K562 (cell line): Measurements from ENCODE around the gene RINL. TPM values are rescaled to one million over a fixed set of nuclear protein-coding genes. Genes with fewer than 3 reads are reported as not detected.
A peak's percentile ranks its signal among the peaks of the same experiment; 100 is the strongest.

Experiments
- ESRRA ChIP-seq: fragments of 450-650 bp; IDR thresholded peaks from 2 replicates; pipeline ENCODE4 v1.6.1; 2014; ENCODE audit warnings: low read depth, mild to moderate bottlenecking, moderate library complexity, borderline replicate concordance
- HINFP ChIP-seq: fragments of 450-650 bp; conservative IDR thresholded peaks from 2 replicates; pipeline ENCODE4 v1.6.1; 2016; ENCODE audit warnings: missing genetic modification characterization, low read depth, mild to moderate bottlenecking, control low read depth, missing compliant biosample characterization
- PBX2 ChIP-seq, 2 experiments: IDR thresholded peaks in 1 of 2; conservative IDR thresholded peaks in 1 of 2; 2 replicates each; pipeline ENCODE4 v1.6.1; 2016; ENCODE audit warnings: low read depth in 2 of 2, mild to moderate bottlenecking in 1 of 2, missing compliant biosample characterization in 1 of 2, missing genetic modification characterization in 1 of 2, moderate library complexity in 1 of 2
- SMAD1 ChIP-seq: fragments of 150-350 bp; IDR thresholded peaks from 2 replicates; pipeline ENCODE4 v1.6.1; 2014; ENCODE audit warnings: low read length, low read depth; ENCODE audit not compliant: partially characterized antibody
- SMAD2 ChIP-seq: fragments of 150-350 bp; IDR thresholded peaks from 2 replicates; pipeline ENCODE4 v1.6.1; 2014; ENCODE audit warnings: low read depth, mild to moderate bottlenecking, low read length
- SREBF2 ChIP-seq: sonication (generic); formaldehyde crosslinking; IDR thresholded peaks from 2 replicates; pipeline ENCODE4 v1.4.0; 2020; ENCODE audit warnings: mild to moderate bottlenecking, missing genetic modification reagents
- polyA plus RNA-seq, 8 experiments: library from polyadenylated mRNA; depleted of rRNA in 4 of 8; stranded (reverse) in 5 of 8; unstranded in 3 of 8; fragments of >200 nt; fragmentation: Nextera tagmentation in 2 of 8; fragmentation: Illumina TruSeq in 1 of 8; extraction: Ambion mirVana in 2 of 8; extraction: Trizol in 1 of 8; gene quantifications; 2 replicates each; pipeline versions ENCODE4 v1.2.1 to v1.2.3, GENCODE V29; 2011 to 2014; ENCODE audit warnings: inconsistent platforms in 1 of 8, missing spikeins in 1 of 8
- total RNA-seq, 7 experiments: library from RNA; depleted of rRNA in 6 of 7; stranded (reverse); fragments of >200 nt in 6 of 7; fragmentation: Illumina TruSeq in 2 of 7; extraction: Trizol in 2 of 7; gene quantifications; 2 replicates each; pipeline versions ENCODE4 v1.2.1 to v1.2.3, GENCODE V29; 2011 to 2021; ENCODE audit warnings: low replicate concordance in 1 of 7
- TF ChIP-seq, protein P1 (sequence below): sonication (generic); formaldehyde crosslinking; IDR thresholded peaks from 2 replicates; pipeline ENCODE4 v1.8.1; 2023; ENCODE audit warnings: missing genetic modification reagents, mild to moderate bottlenecking, borderline replicate concordance

The RINL gene
- total and polyA plus RNA-seq, 9 of the 15 experiments (the other 6 are each of a cell fraction or from before 2014, with no cell fraction given): 0.82 to 10.9 (median 4.9) TPM

DNA sequence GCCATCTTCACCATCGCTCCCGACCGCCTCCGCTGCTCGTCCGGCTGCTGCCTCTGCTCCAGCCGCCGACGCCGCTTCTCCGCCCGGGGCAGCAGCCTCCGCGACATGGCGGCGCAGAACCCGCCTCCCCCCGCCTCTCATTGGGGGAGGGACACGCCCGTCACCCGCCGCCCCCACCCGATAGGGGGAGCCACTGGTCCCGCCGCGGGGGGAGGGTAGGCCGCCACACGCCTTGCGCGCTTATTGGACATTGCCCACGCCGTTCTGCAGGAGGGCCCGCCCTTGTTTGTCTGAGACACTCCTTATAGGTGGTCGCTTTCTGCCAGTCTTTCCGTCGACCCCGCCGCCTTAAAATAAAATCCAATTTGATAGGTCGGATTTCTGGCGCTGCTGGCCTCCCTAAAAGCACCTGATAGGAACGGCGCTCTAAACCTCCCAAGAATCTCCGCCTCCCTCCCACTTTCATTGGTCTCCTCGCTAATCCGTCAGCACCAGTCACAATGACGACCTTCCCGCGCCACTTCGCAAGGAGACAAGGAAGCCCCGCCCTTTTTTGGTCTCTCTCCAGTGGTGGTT, 28.1 kb downstream of the RINL start, which contains the start of gene HNRNPL (continued):
- peak; percentile 46 for TF ChIP-seq ESRRA
- TF ChIP-seq, protein P1, sequence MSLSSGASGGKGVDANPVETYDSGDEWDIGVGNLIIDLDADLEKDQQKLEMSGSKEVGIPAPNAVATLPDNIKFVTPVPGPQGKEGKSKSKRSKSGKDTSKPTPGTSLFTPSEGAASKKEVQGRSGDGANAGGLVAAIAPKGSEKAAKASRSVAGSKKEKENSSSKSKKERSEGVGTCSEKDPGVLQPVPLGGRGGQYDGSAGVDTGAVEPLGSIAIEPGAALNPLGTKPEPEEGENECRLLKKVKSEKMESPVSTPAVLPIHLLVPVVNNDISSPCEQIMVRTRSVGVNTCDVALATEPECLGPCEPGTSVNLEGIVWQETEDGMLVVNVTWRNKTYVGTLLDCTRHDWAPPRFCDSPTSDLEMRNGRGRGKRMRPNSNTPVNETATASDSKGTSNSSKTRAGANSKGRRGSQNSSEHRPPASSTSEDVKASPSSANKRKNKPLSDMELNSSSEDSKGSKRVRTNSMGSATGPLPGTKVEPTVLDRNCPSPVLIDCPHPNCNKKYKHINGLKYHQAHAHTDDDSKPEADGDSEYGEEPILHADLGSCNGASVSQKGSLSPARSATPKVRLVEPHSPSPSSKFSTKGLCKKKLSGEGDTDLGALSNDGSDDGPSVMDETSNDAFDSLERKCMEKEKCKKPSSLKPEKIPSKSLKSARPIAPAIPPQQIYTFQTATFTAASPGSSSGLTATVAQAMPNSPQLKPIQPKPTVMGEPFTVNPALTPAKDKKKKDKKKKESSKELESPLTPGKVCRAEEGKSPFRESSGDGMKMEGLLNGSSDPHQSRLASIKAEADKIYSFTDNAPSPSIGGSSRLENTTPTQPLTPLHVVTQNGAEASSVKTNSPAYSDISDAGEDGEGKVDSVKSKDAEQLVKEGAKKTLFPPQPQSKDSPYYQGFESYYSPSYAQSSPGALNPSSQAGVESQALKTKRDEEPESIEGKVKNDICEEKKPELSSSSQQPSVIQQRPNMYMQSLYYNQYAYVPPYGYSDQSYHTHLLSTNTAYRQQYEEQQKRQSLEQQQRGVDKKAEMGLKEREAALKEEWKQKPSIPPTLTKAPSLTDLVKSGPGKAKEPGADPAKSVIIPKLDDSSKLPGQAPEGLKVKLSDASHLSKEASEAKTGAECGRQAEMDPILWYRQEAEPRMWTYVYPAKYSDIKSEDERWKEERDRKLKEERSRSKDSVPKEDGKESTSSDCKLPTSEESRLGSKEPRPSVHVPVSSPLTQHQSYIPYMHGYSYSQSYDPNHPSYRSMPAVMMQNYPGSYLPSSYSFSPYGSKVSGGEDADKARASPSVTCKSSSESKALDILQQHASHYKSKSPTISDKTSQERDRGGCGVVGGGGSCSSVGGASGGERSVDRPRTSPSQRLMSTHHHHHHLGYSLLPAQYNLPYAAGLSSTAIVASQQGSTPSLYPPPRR (CRISPR knock-in tag): 0 out of 2 replicates have a peak, but pooled peaks have one; percentile 30
- no peak for TF ChIP-seq SREBF2
- no peak for TF ChIP-seq SMAD2
- peak; percentile 97 for TF ChIP-seq PBX2 (CRISPR knock-in tag; IDR thresholded peaks at IDR 0.05; ENCODE audit: low read depth)
- peak; percentile 100 for TF ChIP-seq PBX2 (tag; conservative IDR thresholded peaks at IDR 0.05; ENCODE audit: low read depth)
- TF ChIP-seq HINFP (tag): no peak
- peak; percentile 25 for TF ChIP-seq SMAD1
